Thoracic aorta (tissue), 2 donors: ENCODE data around the gene NEDD4L. TPM values are rescaled to one million over a fixed set of nuclear protein-coding genes. Genes with fewer than 3 reads are reported as not detected.

Experiments
- ATAC-seq: fragments of 150-250 bp; one replicate; pipeline ENCODE4 v1.8.0; 2017; ENCODE audit warnings: low read depth; ENCODE audit not compliant: insufficient number of reproducible peaks, low FRiP score
- DNase-seq: peaks from one replicate; pipeline ENCODE4 v3.0.0-alpha.2; 2020; ENCODE audit warnings: low spot score
- H3K27ac ChIP-seq, 2 donors: fragments of 200-600 bp; sonication (generic); 1 replicate in 1 of 2; 2 replicates in 1 of 2; pipeline ENCODE4 v1.5.1; 2016; ENCODE audit warnings: mild to moderate bottlenecking in 2 of 2, moderate library complexity in 2 of 2
- H3K27me3 ChIP-seq: fragments of 200-600 bp; sonication (generic); replicated peaks from 2 replicates; pipeline ENCODE4 v1.6.0; 2016; ENCODE audit warnings: mild to moderate bottlenecking; ENCODE audit not compliant: insufficient read depth
- H3K36me3 ChIP-seq: fragments of 200-600 bp; sonication (generic); one replicate; pipeline ENCODE4 v1.5.1; 2016
- H3K4me1 ChIP-seq, 2 donors: fragments of 200-600 bp; sonication (generic); 1 replicate in 1 of 2; 2 replicates in 1 of 2; pipeline versions ENCODE4 v1.5.1 to v1.6.0; 2016; ENCODE audit warnings: low read depth in 2 of 2, mild to moderate bottlenecking in 1 of 2; ENCODE audit not compliant: control insufficient read depth in 1 of 2
- H3K4me3 ChIP-seq: fragments of 200-600 bp; sonication (generic); 2 replicates; pipeline ENCODE4 v1.5.1; 2016; ENCODE audit warnings: mild to moderate bottlenecking
- H3K9me3 ChIP-seq: fragments of 200-600 bp; sonication (generic); 2 replicates; pipeline ENCODE4 v1.5.1; 2016
- CTCF ChIP-seq: fragments of 200-600 bp; sonication (generic); IDR thresholded peaks from one replicate; pipeline ENCODE4 v1.5.1; 2019; ENCODE audit warnings: antibody characterized with exemption
- total RNA-seq, 2 donors: library from RNA; depleted of rRNA; stranded (reverse); fragments of >200 nt; gene quantifications; one replicate each; pipeline versions ENCODE4 v1.1.0 to v1.2.3, GENCODE V29; 2016

NEDD4L gene
- total RNA-seq, 2 donors from 2014 or later = 13.9 to 22.9 TPM

- no peaks in the 10 kb centered on the region for H3K9me3 ChIP-seq
- no peak for DNase-seq
- TF ChIP-seq CTCF = no peak
- ATAC-seq = no peak
- no peak overlapping the region for H3K27ac ChIP-seq
- no peaks in the 10 kb centered on the region for H3K27me3 ChIP-seq
- no peak overlapping the region for H3K4me3 ChIP-seq
- no peaks in the 10 kb centered on the region for H3K36me3 ChIP-seq
- no peaks in the 10 kb centered on the region for H3K4me1 ChIP-seq
Observed at GRCh38 chr18:58443671-58444070, 399.6 kb downstream of the NEDD4L start.

- TF ChIP-seq CTCF = no peak
- no peaks in the 10 kb centered on the region for H3K4me1 ChIP-seq
- no peaks in the 10 kb centered on the region for H3K36me3 ChIP-seq
- H3K27ac ChIP-seq = no peak overlapping the region
- no peak overlapping the region for H3K4me3 ChIP-seq
- DNase-seq = no peak
- no peaks in the 10 kb centered on the region for H3K27me3 ChIP-seq
- no peaks in the 10 kb centered on the region for H3K9me3 ChIP-seq
- no peak for ATAC-seq
Observed at GRCh38 chr18:58446391-58447060, 402.5 kb downstream of the NEDD4L start.

- TF ChIP-seq CTCF = no peak
- no peak overlapping the region for H3K4me3 ChIP-seq
- H3K27ac ChIP-seq = no peak overlapping the region
- H3K4me1 ChIP-seq = no peaks in the 10 kb centered on the region
- no peak for DNase-seq
- no peaks in the 10 kb centered on the region for H3K27me3 ChIP-seq
- ATAC-seq = no peak
- H3K9me3 ChIP-seq = no peaks in the 10 kb centered on the region
- no peaks in the 10 kb centered on the region for H3K36me3 ChIP-seq
Observed at GRCh38 chr18:58447402-58448095, 403.5 kb downstream of the NEDD4L start.

GRCh38 chr18:58449464-58449863, 405.4 kb downstream of the NEDD4L start:
- TF ChIP-seq CTCF = no peak
- ATAC-seq = no peak
- Histone ChIP-seq H3K4me1 (no peaks in the 10 kb centered on the region), H3K4me3 (no peak overlapping the region), H3K36me3 (no peaks in the 10 kb centered on the region), H3K27me3 (no peaks in the 10 kb centered on the region), H3K9me3 (no peaks in the 10 kb centered on the region), H3K27ac (no peak overlapping the region)
- DNase-seq = no peak

Other genes starting within 250 kb of the NEDD4L start
- gene ATP8B1, start 240.9 kb upstream of the NEDD4L start, total RNA-seq = 100 to 1,000 TPM in 1 of 2 donors, 10 to 100 TPM in 1; 68.7 to 111 TPM